Neural progenitor cell (in vitro differentiated cells): ENCODE measurements around the gene ZNF717. TPM values are rescaled to one million over a fixed set of nuclear protein-coding genes. Genes with fewer than 3 reads are reported as not detected.

ENCODE experiments used
- DNase-seq: peaks from one replicate; pipeline ENCODE4 v3.0.0-alpha.2; 2016; ENCODE audit warnings: low spot score
- H2AFZ ChIP-seq: fragments of 200-600 bp; sonication (generic); replicated peaks from 2 replicates; pipeline ENCODE4 v1.6.1; 2016; ENCODE audit warnings: antibody characterized with exemption
- H3F3A ChIP-seq: fragments of 200-600 bp; sonication (generic); 2 replicates; pipeline ENCODE4 v1.6.1; 2016; ENCODE audit warnings: antibody characterized with exemption, low read depth
- H3K27ac ChIP-seq: fragments of 200-600 bp; sonication (generic); 2 replicates; pipeline ENCODE4 v1.5.1; 2016; ENCODE audit warnings: mild to moderate bottlenecking
- H3K27me3 ChIP-seq: fragments of 200-600 bp; sonication (generic); 2 replicates; pipeline ENCODE4 v1.6.1; 2016; ENCODE audit warnings: mild to moderate bottlenecking, moderate library complexity
- H3K36me3 ChIP-seq: fragments of 200-600 bp; sonication (generic); 2 replicates; pipeline ENCODE4 v1.5.1; 2016
- H3K4me1 ChIP-seq: fragments of 200-600 bp; sonication (generic); 2 replicates; pipeline ENCODE4 v1.6.1; 2016; ENCODE audit warnings: mixed run types
- H3K4me2 ChIP-seq: fragments of 200-600 bp; sonication (generic); 2 replicates; pipeline ENCODE4 v1.6.1; 2016
- H3K4me3 ChIP-seq: fragments of 200-600 bp; sonication (generic); 2 replicates; pipeline ENCODE4 v1.5.1; 2016
- H3K79me2 ChIP-seq: fragments of 200-600 bp; sonication (generic); 2 replicates; pipeline ENCODE4 v1.6.1; 2016; ENCODE audit warnings: low read depth
- H3K9ac ChIP-seq: fragments of 200-600 bp; sonication (generic); 2 replicates; pipeline ENCODE4 v1.6.1; 2016
- H3K9me3 ChIP-seq: fragments of 200-600 bp; sonication (generic); 2 replicates; pipeline ENCODE4 v1.5.1; 2016; ENCODE audit warnings: low read depth
- H4K20me1 ChIP-seq: fragments of 200-600 bp; sonication (generic); 2 replicates; pipeline ENCODE4 v1.6.1; 2016; ENCODE audit warnings: low read depth
- H3K27ac Mint-ChIP-seq: 3 replicates; pipeline ENCODE4 v1.8.0; 2021; ENCODE audit warnings: mixed read lengths
- H3K27me3 Mint-ChIP-seq: 2 replicates; pipeline ENCODE4 v1.8.0; 2022; ENCODE audit warnings: low read depth, mild to moderate bottlenecking, inconsistent platforms, moderate library complexity, mixed read lengths; ENCODE audit not compliant: insufficient read depth
- H3K36me3 Mint-ChIP-seq: 3 replicates; pipeline ENCODE4 v1.8.0; 2021; ENCODE audit warnings: mixed read lengths
- H3K4me1 Mint-ChIP-seq: 3 replicates; pipeline ENCODE4 v1.8.0; 2021; ENCODE audit warnings: mixed read lengths
- H3K4me3 Mint-ChIP-seq: 3 replicates; pipeline ENCODE4 v1.8.0; 2021; ENCODE audit warnings: mild to moderate bottlenecking, moderate library complexity, mixed read lengths
- H3K9me3 Mint-ChIP-seq: 3 replicates; pipeline ENCODE4 v1.8.0; 2020; ENCODE audit warnings: mixed read lengths
- CTCF ChIP-seq: fragments of 200-600 bp; sonication (generic); IDR thresholded peaks from 2 replicates; pipeline ENCODE4 v1.5.1; 2017; ENCODE audit warnings: antibody characterized with exemption, mild to moderate bottlenecking
- EZH2 ChIP-seq: fragments of 200-600 bp; sonication (generic); IDR thresholded peaks from 2 replicates; pipeline ENCODE4 v1.6.1; 2017; ENCODE audit warnings: antibody characterized with exemption, mild to moderate bottlenecking, moderate library complexity
- EZH2phosphoT487 ChIP-seq: fragments of 200-600 bp; sonication (generic); IDR thresholded peaks from 2 replicates; pipeline ENCODE4 v1.6.1; 2017; ENCODE audit warnings: antibody characterized with exemption
- microRNA-seq: library from miRNA; unstranded; fragments of <30 nt; microRNA quantifications from one replicate; pipeline ENCODE4, GENCODE V29; 2016
- small RNA-seq: library from RNA; depleted of rRNA; stranded (forward); fragments of <200 nt; gene quantifications from one replicate; pipeline ENCODE3, GENCODE V24; 2015
- total RNA-seq: library from RNA; depleted of rRNA; stranded (reverse); fragments of >200 nt; gene quantifications from 2 replicates; pipeline ENCODE4 v1.2.3, GENCODE V29; 2015; ENCODE audit warnings: low replicate concordance

Gene ZNF717
- total RNA-seq, 1 donor from 2014 or later, result 14.6 TPM

- no peaks in the 10 kb centered on the region for H3K36me3 ChIP-seq
- Mint-ChIP-seq H3K27ac (no peak overlapping the region), H3K9me3 (peaks cover 23% of the 10 kb centered on the region), H3K27me3 (no peaks in the 10 kb centered on the region), H3K36me3 (no peaks in the 10 kb centered on the region), H3K4me1 (no peaks in the 10 kb centered on the region), H3K4me3 (no peak overlapping the region)
- TF ChIP-seq EZH2 (no peak), CTCF (no peak), EZH2phosphoT487 (no peak)
- H3K4me1 ChIP-seq, result no peaks in the 10 kb centered on the region
- no peak overlapping the region for H3K4me3 ChIP-seq
- H3K4me2 ChIP-seq, result no peak overlapping the region
- no peak overlapping the region for H3K27ac ChIP-seq
- no peaks in the 10 kb centered on the region for H3K79me2 ChIP-seq
- no peaks in the 10 kb centered on the region for H3F3A ChIP-seq
- H3K9ac ChIP-seq, result no peak overlapping the region
- H3K27me3 ChIP-seq, result no peaks in the 10 kb centered on the region
- DNase-seq, result no peak
- peaks cover 5% of the 10 kb centered on the region for H3K9me3 ChIP-seq
- H2AFZ ChIP-seq, result no peak overlapping the region
- no peaks in the 10 kb centered on the region for H4K20me1 ChIP-seq
Observed at GRCh38 chr3:75692061-75692460, 93.3 kb downstream of the ZNF717 start.

GRCh38 chr3:75687323-75687722, 98.0 kb downstream of the ZNF717 start:
- no peaks in the 10 kb centered on the region for H3K36me3 Mint-ChIP-seq
- no peaks in the 10 kb centered on the region for H3K27me3 Mint-ChIP-seq
- Histone ChIP-seq H2AFZ (no peak overlapping the region), H4K20me1 (no peaks in the 10 kb centered on the region), H3K27ac (no peak overlapping the region), H3K4me2 (no peak overlapping the region), H3K9ac (no peak overlapping the region), H3K36me3 (no peaks in the 10 kb centered on the region), H3K4me1 (no peaks in the 10 kb centered on the region), H3K79me2 (no peaks in the 10 kb centered on the region), H3K27me3 (no peaks in the 10 kb centered on the region), H3K9me3 (no peaks in the 10 kb centered on the region), H3K4me3 (no peak overlapping the region), H3F3A (no peaks in the 10 kb centered on the region)
- TF ChIP-seq CTCF (no peak), EZH2 (no peak), EZH2phosphoT487 (no peak)
- no peak overlapping the region for H3K27ac Mint-ChIP-seq
- peaks cover 11% of the 10 kb centered on the region for H3K9me3 Mint-ChIP-seq
- no peaks in the 10 kb centered on the region for H3K4me1 Mint-ChIP-seq
- no peak for DNase-seq
- H3K4me3 Mint-ChIP-seq, result no peak overlapping the region

Small RNA genes within 50 kb of the gene (microRNA-seq; reads per million reads assigned to microRNA genes)
- not detected for gene MIR4273

Small RNA genes within 50 kb of the gene (small RNA-seq; reads per million reads assigned to genes)
- not detected for gene MIR4273

Other genes with a start within 250 kb of the ZNF717 start
- not detected in 2 replicates for gene FRG2C, start 121.2 kb downstream of the ZNF717 start, total RNA-seq